Uterus (tissue), 2 donors: ENCODE measurements around the gene OR10C1.

Experiments
- POLR2A ChIP-seq, 2 donors: fragments of 450-650 bp; IDR thresholded peaks; one replicate each; pipeline ENCODE4 v1.6.1; 2016; ENCODE audit warnings: antibody characterized with exemption in 2 of 2, mild to moderate bottlenecking in 1 of 2, moderate library complexity in 1 of 2
- TF ChIP-seq, protein P1 (sequence below), 4 experiments: fragments of 200-600 bp in 2 of 4; fragments of 450-650 bp in 2 of 4; sonication (generic) in 2 of 4; IDR thresholded peaks; one replicate each; pipeline ENCODE4 v1.5.1; 2016 to 2019; ENCODE audit warnings: antibody characterized with exemption in 4 of 4, mild to moderate bottlenecking in 2 of 4, moderate library complexity in 1 of 4

DNA sequence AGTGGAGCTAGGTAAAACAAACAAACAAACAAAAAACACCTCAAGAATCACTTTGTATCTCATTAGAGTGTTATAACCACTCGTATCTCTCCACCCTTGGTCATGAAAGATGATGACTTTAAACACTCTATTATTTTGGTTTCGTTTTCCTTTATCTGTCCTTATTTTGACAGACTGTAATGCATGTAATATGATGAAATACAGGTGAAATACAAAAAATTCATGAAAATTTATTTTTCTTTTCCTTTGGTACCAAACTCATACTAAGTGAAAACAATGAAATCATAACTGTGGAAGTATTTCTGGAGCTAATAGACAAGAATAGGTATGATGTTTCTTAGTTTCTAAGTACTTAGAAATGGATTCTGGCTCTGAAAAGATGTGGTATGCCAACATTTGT, 39.6 kb upstream of the OR10C1 start:
- TF ChIP-seq, protein P1, sequence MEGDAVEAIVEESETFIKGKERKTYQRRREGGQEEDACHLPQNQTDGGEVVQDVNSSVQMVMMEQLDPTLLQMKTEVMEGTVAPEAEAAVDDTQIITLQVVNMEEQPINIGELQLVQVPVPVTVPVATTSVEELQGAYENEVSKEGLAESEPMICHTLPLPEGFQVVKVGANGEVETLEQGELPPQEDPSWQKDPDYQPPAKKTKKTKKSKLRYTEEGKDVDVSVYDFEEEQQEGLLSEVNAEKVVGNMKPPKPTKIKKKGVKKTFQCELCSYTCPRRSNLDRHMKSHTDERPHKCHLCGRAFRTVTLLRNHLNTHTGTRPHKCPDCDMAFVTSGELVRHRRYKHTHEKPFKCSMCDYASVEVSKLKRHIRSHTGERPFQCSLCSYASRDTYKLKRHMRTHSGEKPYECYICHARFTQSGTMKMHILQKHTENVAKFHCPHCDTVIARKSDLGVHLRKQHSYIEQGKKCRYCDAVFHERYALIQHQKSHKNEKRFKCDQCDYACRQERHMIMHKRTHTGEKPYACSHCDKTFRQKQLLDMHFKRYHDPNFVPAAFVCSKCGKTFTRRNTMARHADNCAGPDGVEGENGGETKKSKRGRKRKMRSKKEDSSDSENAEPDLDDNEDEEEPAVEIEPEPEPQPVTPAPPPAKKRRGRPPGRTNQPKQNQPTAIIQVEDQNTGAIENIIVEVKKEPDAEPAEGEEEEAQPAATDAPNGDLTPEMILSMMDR (IDR thresholded peaks at IDR 0.05) = no peak
- TF ChIP-seq POLR2A (IDR thresholded peaks at IDR 0.05) = no peak
